Neural progenitor cell (in vitro differentiated cells): Measurements from ENCODE around the gene INHBE. TPM values are rescaled to one million over a fixed set of nuclear protein-coding genes. Genes with fewer than 3 reads are reported as not detected.

Experiments
- DNase-seq: peaks from one replicate; pipeline ENCODE4 v3.0.0-alpha.2; 2016; ENCODE audit warnings: low spot score
- H2AFZ ChIP-seq: fragments of 200-600 bp; sonication (generic); replicated peaks from 2 replicates; pipeline ENCODE4 v1.6.1; 2016; ENCODE audit warnings: antibody characterized with exemption
- H3F3A ChIP-seq: fragments of 200-600 bp; sonication (generic); 2 replicates; pipeline ENCODE4 v1.6.1; 2016; ENCODE audit warnings: antibody characterized with exemption, low read depth
- H3K27ac ChIP-seq: fragments of 200-600 bp; sonication (generic); 2 replicates; pipeline ENCODE4 v1.5.1; 2016; ENCODE audit warnings: mild to moderate bottlenecking
- H3K27me3 ChIP-seq: fragments of 200-600 bp; sonication (generic); 2 replicates; pipeline ENCODE4 v1.6.1; 2016; ENCODE audit warnings: mild to moderate bottlenecking, moderate library complexity
- H3K36me3 ChIP-seq: fragments of 200-600 bp; sonication (generic); 2 replicates; pipeline ENCODE4 v1.5.1; 2016
- H3K4me1 ChIP-seq: fragments of 200-600 bp; sonication (generic); 2 replicates; pipeline ENCODE4 v1.6.1; 2016; ENCODE audit warnings: mixed run types
- H3K4me2 ChIP-seq: fragments of 200-600 bp; sonication (generic); 2 replicates; pipeline ENCODE4 v1.6.1; 2016
- H3K4me3 ChIP-seq: fragments of 200-600 bp; sonication (generic); 2 replicates; pipeline ENCODE4 v1.5.1; 2016
- H3K79me2 ChIP-seq: fragments of 200-600 bp; sonication (generic); 2 replicates; pipeline ENCODE4 v1.6.1; 2016; ENCODE audit warnings: low read depth
- H3K9ac ChIP-seq: fragments of 200-600 bp; sonication (generic); 2 replicates; pipeline ENCODE4 v1.6.1; 2016
- H3K9me3 ChIP-seq: fragments of 200-600 bp; sonication (generic); 2 replicates; pipeline ENCODE4 v1.5.1; 2016; ENCODE audit warnings: low read depth
- H4K20me1 ChIP-seq: fragments of 200-600 bp; sonication (generic); 2 replicates; pipeline ENCODE4 v1.6.1; 2016; ENCODE audit warnings: low read depth
- H3K27ac Mint-ChIP-seq: 3 replicates; pipeline ENCODE4 v1.8.0; 2021; ENCODE audit warnings: mixed read lengths
- H3K27me3 Mint-ChIP-seq: 2 replicates; pipeline ENCODE4 v1.8.0; 2022; ENCODE audit warnings: low read depth, mild to moderate bottlenecking, inconsistent platforms, moderate library complexity, mixed read lengths; ENCODE audit not compliant: insufficient read depth
- H3K36me3 Mint-ChIP-seq: 3 replicates; pipeline ENCODE4 v1.8.0; 2021; ENCODE audit warnings: mixed read lengths
- H3K4me1 Mint-ChIP-seq: 3 replicates; pipeline ENCODE4 v1.8.0; 2021; ENCODE audit warnings: mixed read lengths
- H3K4me3 Mint-ChIP-seq: 3 replicates; pipeline ENCODE4 v1.8.0; 2021; ENCODE audit warnings: mild to moderate bottlenecking, moderate library complexity, mixed read lengths
- H3K9me3 Mint-ChIP-seq: 3 replicates; pipeline ENCODE4 v1.8.0; 2020; ENCODE audit warnings: mixed read lengths
- CTCF ChIP-seq: fragments of 200-600 bp; sonication (generic); IDR thresholded peaks from 2 replicates; pipeline ENCODE4 v1.5.1; 2017; ENCODE audit warnings: antibody characterized with exemption, mild to moderate bottlenecking
- EZH2 ChIP-seq: fragments of 200-600 bp; sonication (generic); IDR thresholded peaks from 2 replicates; pipeline ENCODE4 v1.6.1; 2017; ENCODE audit warnings: antibody characterized with exemption, mild to moderate bottlenecking, moderate library complexity
- EZH2phosphoT487 ChIP-seq: fragments of 200-600 bp; sonication (generic); IDR thresholded peaks from 2 replicates; pipeline ENCODE4 v1.6.1; 2017; ENCODE audit warnings: antibody characterized with exemption
- total RNA-seq: library from RNA; depleted of rRNA; stranded (reverse); fragments of >200 nt; gene quantifications from 2 replicates; pipeline ENCODE4 v1.2.3, GENCODE V29; 2015; ENCODE audit warnings: low replicate concordance

The INHBE gene
- total RNA-seq, 1 donor from 2014 or later: not detected

GRCh38 chr12:57477710-57478681 lies 22.9 kb downstream of the INHBE start:
- Histone ChIP-seq H3K79me2 (no peaks in the 10 kb centered on the region), H3K4me1 (peaks cover 11% of the 10 kb centered on the region), H3K27ac (no peak overlapping the region), H2AFZ (no peak overlapping the region), H4K20me1 (peaks cover 2% of the 10 kb centered on the region), H3K4me3 (no peak overlapping the region), H3K9ac (no peak overlapping the region), H3K9me3 (no peaks in the 10 kb centered on the region), H3K36me3 (no peaks in the 10 kb centered on the region), H3F3A (peaks cover 3% of the 10 kb centered on the region), H3K4me2 (no peak overlapping the region), H3K27me3 (peaks cover 93% of the 10 kb centered on the region)
- no peaks in the 10 kb centered on the region for H3K9me3 Mint-ChIP-seq
- H3K36me3 Mint-ChIP-seq: no peaks in the 10 kb centered on the region
- no peak overlapping the region for H3K27ac Mint-ChIP-seq
- peaks cover 36% of the 10 kb centered on the region for H3K27me3 Mint-ChIP-seq
- TF ChIP-seq EZH2phosphoT487 (no peak), CTCF (no peak), EZH2 (no peak)
- DNase-seq: no peak
- H3K4me1 Mint-ChIP-seq: peaks cover 2% of the 10 kb centered on the region
- H3K4me3 Mint-ChIP-seq: no peak overlapping the region

- Histone ChIP-seq H3K27ac (no peak overlapping the region), H3K4me2 (no peak overlapping the region), H3K36me3 (no peaks in the 10 kb centered on the region), H3K79me2 (no peaks in the 10 kb centered on the region), H3F3A (peaks cover 3% of the 10 kb centered on the region), H3K9me3 (no peaks in the 10 kb centered on the region), H3K9ac (no peak overlapping the region), H3K27me3 (peaks cover 82% of the 10 kb centered on the region), H4K20me1 (peaks cover 2% of the 10 kb centered on the region), H3K4me3 (no peak overlapping the region), H3K4me1 (peaks cover 11% of the 10 kb centered on the region), H2AFZ (no peak overlapping the region)
- Mint-ChIP-seq H3K36me3 (no peaks in the 10 kb centered on the region), H3K4me1 (peaks cover 2% of the 10 kb centered on the region), H3K27ac (no peak overlapping the region), H3K4me3 (no peak overlapping the region), H3K27me3 (peaks cover 28% of the 10 kb centered on the region), H3K9me3 (no peaks in the 10 kb centered on the region)
- TF ChIP-seq CTCF: no peak
- no peak for TF ChIP-seq EZH2phosphoT487
- no peak for TF ChIP-seq EZH2
- no peak for DNase-seq
These were observed 23.9 kb downstream of the INHBE start for GRCh38 chr12:57479043-57479375.

GRCh38 chr12:57479376-57480115 lies 24.4 kb downstream of the INHBE start, which contains the start of gene ARHGAP9:
ARHGAP9 (minus strand) TSS chr12:57479866; CDS start chr12:57479406, 460 bp downstream.
- Mint-ChIP-seq H3K4me1 (peaks cover 2% of the 10 kb centered on the region), H3K9me3 (no peaks in the 10 kb centered on the region), H3K4me3 (no peak within 1 kb of the TSS), H3K27ac (peak within 1 kb of the TSS; percentile 9), H3K36me3 (no peaks in the 10 kb centered on the region), H3K27me3 (peaks cover 28% of the 10 kb centered on the region)
- Histone ChIP-seq H3K9ac (no peak within 1 kb of the TSS), H3K9me3 (no peaks in the 10 kb centered on the region), H3K36me3 (no peaks in the 10 kb centered on the region), H3K27ac (no peak within 1 kb of the TSS), H4K20me1 (peaks cover 2% of the 10 kb centered on the region), H3K4me3 (no peak within 1 kb of the TSS), H3F3A (peaks cover 3% of the 10 kb centered on the region), H3K4me1 (peaks cover 11% of the 10 kb centered on the region), H3K27me3 (peaks cover 77% of the 10 kb centered on the region), H2AFZ (no peak within 1 kb of the TSS), H3K4me2 (no peak within 1 kb of the TSS), H3K79me2 (no peaks in the 10 kb centered on the region)
- TF ChIP-seq EZH2phosphoT487 (no peak), EZH2 (no peak), CTCF (no peak)
- DNase-seq: no peak
